BLaER1 treated with 17β-estradiol and CSF1 and Interleukin-3, amounts not matched to agents 10 nM and 100 nM (cell line): Measurements from ENCODE around the gene BEAN1.
A peak's percentile ranks its signal among the peaks of the same experiment; 100 is the strongest.
"Not testable (repeated sequence)": the region's sequence is repeated elsewhere in the genome, so short reads cannot be mapped to it uniquely, and the experiment has no call there.

Experiments
- H3K27ac ChIP-seq, 11 experiments: shearing (Covaris generic); formaldehyde crosslinking; 2 replicates each; pipeline ENCODE4 v1.8.1; 2022
- H3K27me3 ChIP-seq, 11 experiments: shearing (Covaris generic); formaldehyde crosslinking; 2 replicates each; pipeline ENCODE4 v1.8.1; 2022
- H3K36me3 ChIP-seq, 11 experiments: shearing (Covaris generic); formaldehyde crosslinking; 2 replicates each; pipeline ENCODE4 v1.8.1; 2022
- H3K4me1 ChIP-seq, 10 experiments: shearing (Covaris generic); formaldehyde crosslinking; 2 replicates each; pipeline ENCODE4 v1.8.1; 2022
- H3K4me2 ChIP-seq, 11 experiments: shearing (Covaris generic); formaldehyde crosslinking; 2 replicates each; pipeline ENCODE4 v1.8.1; 2022
- H3K4me3 ChIP-seq, 10 experiments: shearing (Covaris generic); formaldehyde crosslinking; 2 replicates each; pipeline ENCODE4 v1.8.1; 2022
- H3K9ac ChIP-seq, 11 experiments: shearing (Covaris generic); formaldehyde crosslinking; 2 replicates each; pipeline ENCODE4 v1.8.1; 2022
- H3K9me3 ChIP-seq, 11 experiments: shearing (Covaris generic); formaldehyde crosslinking; replicated peaks in 1 of 11; 2 replicates each; pipeline ENCODE4 v1.8.1; 2022
- H4K20me1 ChIP-seq, 11 experiments: shearing (Covaris generic); formaldehyde crosslinking; 2 replicates each; pipeline ENCODE4 v1.8.1; 2022
- Cebpa-rat ChIP-seq, 11 experiments: shearing (Covaris generic); IDR thresholded peaks; 2 replicates each; pipeline ENCODE4 v1.8.1; 2022

BEAN1 gene

GRCh38 chr16:66512272-66513110 is 85.4 kb downstream of the BEAN1 start:
- Histone ChIP-seq H3K4me1 (peaks cover 54 to 84% (median 71%) of the 10 kb centered on the region in 10 experiments), H4K20me1 (no peaks in the 10 kb centered on the region), H3K27ac (peak overlapping the region in 10 of 11 experiments; percentile 18 to 100 (median 46); a peak in 19 of 22 replicates), H3K9ac (peak overlapping the region; percentile 12 to 54 (median 35); a peak in 13 of 22 replicates), H3K4me2 (peak overlapping the region; percentile 7 to 83 (median 66); a peak in 20 of 22 replicates), H3K36me3 (peaks cover 0 to 43% (median 0%) of the 10 kb centered on the region in 11 experiments; a peak in 9 of 22 replicates), H3K27me3 (no peaks in the 10 kb centered on the region), H3K4me3 (no peak overlapping the region), H3K9me3 (no peaks in the 10 kb centered on the region)
- peak in 8 of 11 experiments; percentile 9 to 66 (median 39); a peak in 4 of 22 replicates for TF ChIP-seq Cebpa-rat (IDR thresholded peaks at IDR 0.05)

GRCh38 chr16:66513111-66513723 is 86.1 kb downstream of the BEAN1 start:
- Histone ChIP-seq H3K4me1 (peaks cover 61 to 90% (median 78%) of the 10 kb centered on the region in 10 experiments), H3K4me2 (peak overlapping the region in 10 of 11 experiments; percentile 7 to 83 (median 68); a peak in 19 of 22 replicates), H3K9ac (peak overlapping the region in 9 of 11 experiments; percentile 5 to 49 (median 29); a peak in 10 of 22 replicates), H3K27me3 (no peaks in the 10 kb centered on the region), H3K27ac (peak overlapping the region in 10 of 11 experiments; percentile 18 to 100 (median 46); a peak in 19 of 22 replicates), H3K9me3 (no peaks in the 10 kb centered on the region), H4K20me1 (no peaks in the 10 kb centered on the region), H3K4me3 (no peak overlapping the region), H3K36me3 (peaks cover 0 to 43% (median 0%) of the 10 kb centered on the region in 11 experiments; a peak in 9 of 22 replicates)
- no peak for TF ChIP-seq Cebpa-rat (IDR thresholded peaks at IDR 0.05)

- H3K9ac ChIP-seq, H3K27me3 ChIP-seq, H3K4me3 ChIP-seq, H4K20me1 ChIP-seq, H3K9me3 ChIP-seq: not testable (repeated sequence)
- peak overlapping the region in 2 of 11 experiments; percentile 77 to 97; a peak in 3 of 22 replicates for H3K4me2 ChIP-seq
- H3K36me3 ChIP-seq: peaks cover 0 to 40% (median 0%) of the 10 kb centered on the region in 11 experiments; a peak in 9 of 22 replicates
- H3K27ac ChIP-seq: peak overlapping the region in 4 of 11 experiments; percentile 96 to 100 (median 100); a peak in 4 of 22 replicates
- H3K4me1 ChIP-seq: peaks cover 64 to 92% (median 81%) of the 10 kb centered on the region in 10 experiments
These were observed 87.3 kb downstream of the BEAN1 start for GRCh38 chr16:66514391-66514790.

GRCh38 chr16:66514980-66515595 is 88.0 kb downstream of the BEAN1 start:
- Histone ChIP-seq H3K4me2 (peak overlapping the region; percentile 68 to 98 (median 94)), H3K27ac (peak overlapping the region; percentile 68 to 100 (median 99)), H3K9ac (peak overlapping the region; percentile 72 to 98 (median 95)), H3K4me1 (peaks cover 71 to 95% (median 86%) of the 10 kb centered on the region in 10 experiments), H3K36me3 (peaks cover 0 to 33% (median 0%) of the 10 kb centered on the region in 11 experiments; a peak in 9 of 22 replicates)
- not testable (repeated sequence) for H4K20me1 ChIP-seq, H3K27me3 ChIP-seq, H3K9me3 ChIP-seq, H3K4me3 ChIP-seq

- H3K4me3 ChIP-seq: peak overlapping the region in 7 of 10 experiments; percentile 27 to 49 (median 35); a peak in 8 of 20 replicates
These were observed 88.8 kb downstream of the BEAN1 start for GRCh38 chr16:66515596-66516508.

GRCh38 chr16:66516509-66516807 is 89.4 kb downstream of the BEAN1 start:
- no peaks in the 10 kb centered on the region for H3K9me3 ChIP-seq
- H3K4me1 ChIP-seq: peaks cover 78 to 97% (median 91%) of the 10 kb centered on the region in 10 experiments
- no peak for TF ChIP-seq Cebpa-rat (IDR thresholded peaks at IDR 0.05)
- H3K4me2 ChIP-seq: peak overlapping the region; percentile 68 to 98 (median 94)
- H3K27ac ChIP-seq: peak overlapping the region; percentile 70 to 100 (median 99)
- peaks cover 0 to 21% (median 0%) of the 10 kb centered on the region in 11 experiments; a peak in 7 of 22 replicates for H3K36me3 ChIP-seq
- H4K20me1 ChIP-seq: no peaks in the 10 kb centered on the region
- H3K9ac ChIP-seq: peak overlapping the region; percentile 65 to 98 (median 95)
- H3K27me3 ChIP-seq: no peaks in the 10 kb centered on the region
- peak overlapping the region in 7 of 10 experiments; percentile 27 to 49 (median 35); a peak in 8 of 20 replicates for H3K4me3 ChIP-seq

More at GRCh38 chr16:66515596-66516508, 88.8 kb downstream of the BEAN1 start:
- peak overlapping the region; percentile 72 to 98 (median 95) for H3K9ac ChIP-seq
- peaks cover 77 to 97% (median 90%) of the 10 kb centered on the region in 10 experiments for H3K4me1 ChIP-seq
- H3K27ac ChIP-seq: peak overlapping the region; percentile 70 to 100 (median 99)
- H3K9me3 ChIP-seq: no peaks in the 10 kb centered on the region
- no peaks in the 10 kb centered on the region for H4K20me1 ChIP-seq
- H3K36me3 ChIP-seq: peaks cover 0 to 27% (median 0%) of the 10 kb centered on the region in 11 experiments; a peak in 8 of 22 replicates
- no peak for TF ChIP-seq Cebpa-rat (IDR thresholded peaks at IDR 0.05)
- H3K4me2 ChIP-seq: peak overlapping the region; percentile 68 to 98 (median 94)
- no peaks in the 10 kb centered on the region for H3K27me3 ChIP-seq

- peak overlapping the region; percentile 27 to 72 (median 56); a peak in 18 of 20 replicates for H3K4me3 ChIP-seq
These were observed 89.9 kb downstream of the BEAN1 start for GRCh38 chr16:66516808-66517585.

More at GRCh38 chr16:66516808-66517585, 89.9 kb downstream of the BEAN1 start:
- peak overlapping the region; percentile 87 to 99 (median 97) for H3K4me2 ChIP-seq
- H3K27ac ChIP-seq: peak overlapping the region; percentile 92 to 100 (median 99)
- peaks cover 78 to 97% (median 91%) of the 10 kb centered on the region in 10 experiments for H3K4me1 ChIP-seq
- H3K9ac ChIP-seq: peak overlapping the region; percentile 87 to 98 (median 95)
- no peaks in the 10 kb centered on the region for H3K27me3 ChIP-seq
- TF ChIP-seq Cebpa-rat (IDR thresholded peaks at IDR 0.05): peak in 3 of 11 experiments; percentile 9 to 30 (median 23); a peak in 1 of 22 replicates
- no peaks in the 10 kb centered on the region for H4K20me1 ChIP-seq
- H3K36me3 ChIP-seq: peaks cover 0 to 18% (median 0%) of the 10 kb centered on the region in 11 experiments; a peak in 2 of 22 replicates
- H3K9me3 ChIP-seq: no peaks in the 10 kb centered on the region
